ENCODE data around the gene TTLL5.

TTLL5 gene

DNA sequence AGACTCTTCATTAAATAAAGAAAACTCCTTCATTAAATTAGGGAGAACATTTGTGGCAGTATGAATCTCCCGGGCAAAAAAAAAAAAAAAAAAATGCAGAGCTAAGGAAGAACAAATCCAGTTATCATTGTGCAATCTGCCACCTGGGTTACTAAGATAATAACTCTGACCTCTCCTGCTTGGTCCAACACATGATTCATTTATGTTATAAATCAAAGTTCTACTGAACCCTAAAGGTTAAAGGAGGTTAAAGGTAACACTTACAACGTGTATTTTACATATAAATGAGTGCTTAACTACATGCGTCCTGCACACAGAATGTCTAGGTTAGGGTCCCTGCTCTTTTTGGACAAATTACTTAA lies 316.5 kb downstream of the TTLL5 start:
- FAIRE-seq: no peak

DNA sequence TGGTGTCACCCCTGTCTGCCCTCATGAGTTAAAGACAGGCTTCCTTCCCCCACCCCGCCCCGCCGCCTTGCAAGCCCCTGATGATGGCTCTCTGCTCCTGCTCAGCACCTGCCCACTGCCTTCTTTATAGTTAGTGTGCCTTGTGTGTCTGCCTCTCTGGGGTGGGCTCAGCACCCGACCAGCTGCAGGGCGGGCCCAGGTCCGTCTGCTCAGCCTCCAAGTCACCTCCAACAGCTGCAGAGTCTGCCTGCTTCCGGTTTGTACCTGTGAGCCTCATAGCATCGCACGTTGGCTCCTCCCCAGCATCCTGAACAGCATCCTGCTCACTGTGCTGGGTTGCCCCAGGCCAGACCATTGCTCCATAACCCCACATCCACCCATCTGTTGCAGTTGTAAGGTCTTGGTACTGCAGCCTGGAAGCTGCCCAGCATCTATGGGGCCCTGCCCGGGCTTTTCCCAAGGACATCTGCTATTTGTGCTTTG lies 317.2 kb downstream of the TTLL5 start:
- no peak for FAIRE-seq

DNA sequence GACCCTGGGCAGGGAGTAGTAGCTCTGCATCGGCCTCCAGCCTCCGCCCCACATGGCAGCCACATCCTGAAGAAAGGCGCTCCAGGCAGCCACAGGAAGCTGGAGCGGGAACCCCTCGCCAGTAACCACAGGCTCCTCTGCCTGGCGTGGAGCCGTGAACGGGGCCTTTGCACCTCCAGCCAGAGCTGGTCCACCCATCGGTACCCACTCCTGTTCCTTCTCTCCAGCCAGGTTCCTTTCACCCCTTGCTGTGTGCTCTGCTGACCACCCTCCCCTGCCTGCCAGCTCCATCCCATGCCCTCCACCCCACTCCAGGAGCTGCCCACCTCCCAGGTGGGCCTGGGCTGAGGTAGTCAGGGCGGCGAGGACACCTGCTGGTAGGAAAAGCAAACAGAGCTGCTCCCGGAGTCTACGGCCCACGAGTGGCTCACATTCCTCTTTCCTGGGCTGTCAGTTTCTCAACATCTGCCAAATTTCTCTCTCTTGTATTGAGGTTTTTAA lies 318.1 kb downstream of the TTLL5 start:
- FAIRE-seq: no peak

DNA sequence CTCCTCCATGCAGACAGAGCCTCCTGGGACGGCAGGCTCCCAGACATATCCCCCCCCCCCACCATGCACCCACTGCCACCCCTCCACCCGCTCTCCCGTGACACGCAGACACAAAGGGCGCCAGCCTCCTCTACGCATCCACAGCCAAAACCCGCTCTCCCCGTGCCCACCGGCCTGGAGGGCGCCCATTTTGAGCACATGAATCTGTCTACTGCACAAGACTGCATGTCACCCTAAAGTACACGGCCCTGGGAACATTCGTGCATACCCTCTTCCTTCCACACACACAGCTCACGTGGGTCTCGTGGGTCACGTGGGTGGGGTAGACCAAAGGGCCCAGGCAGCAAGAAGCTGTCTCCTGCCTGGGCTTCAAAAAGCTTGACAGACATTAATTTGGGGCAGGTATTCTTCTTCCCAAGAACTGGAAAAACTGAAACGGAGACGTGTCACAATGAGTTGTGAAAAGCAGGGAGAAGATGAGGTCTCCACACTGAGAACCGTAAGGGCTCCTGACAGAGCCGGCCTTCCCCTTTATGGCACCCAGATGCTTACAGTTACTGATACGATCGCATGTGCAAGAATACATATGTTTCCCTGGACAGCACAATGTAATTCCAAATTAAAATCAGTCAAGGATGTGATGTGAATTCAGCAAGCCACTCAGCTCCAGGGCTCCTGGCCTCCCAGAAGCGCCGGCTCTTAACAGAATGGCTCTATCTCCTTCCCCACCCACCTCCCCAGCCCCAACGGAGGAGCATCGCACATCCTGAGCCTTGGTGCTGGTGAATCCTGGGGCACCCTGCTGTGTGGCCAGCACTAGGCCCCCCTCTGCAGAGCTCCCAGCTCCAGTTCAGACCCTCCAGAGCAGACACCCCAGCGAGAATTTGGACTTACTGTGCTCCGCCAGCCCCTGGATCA lies 318.9 kb downstream of the TTLL5 start:
- FAIRE-seq: no peak

DNA sequence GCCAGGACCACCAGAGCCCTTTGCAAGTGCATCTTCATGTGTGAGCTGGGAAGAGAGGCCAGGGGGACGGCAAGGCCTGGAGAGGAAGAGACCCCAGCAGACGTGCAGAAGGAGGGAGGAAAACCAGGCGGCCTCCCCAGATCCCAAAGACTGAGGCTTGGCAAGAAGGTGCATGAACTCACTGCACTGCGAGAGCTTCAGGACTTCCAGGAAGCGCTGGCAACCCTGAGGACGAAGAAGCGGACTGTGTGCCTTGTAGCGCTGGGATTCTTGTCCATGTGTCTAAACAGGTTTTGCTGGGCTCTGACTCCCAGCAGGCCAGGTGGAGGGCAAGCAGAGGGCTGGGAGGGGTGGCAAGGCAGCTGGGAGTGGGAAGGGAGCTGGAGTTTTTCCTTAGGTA lies 319.8 kb downstream of the TTLL5 start:
- FAIRE-seq: no peak

DNA sequence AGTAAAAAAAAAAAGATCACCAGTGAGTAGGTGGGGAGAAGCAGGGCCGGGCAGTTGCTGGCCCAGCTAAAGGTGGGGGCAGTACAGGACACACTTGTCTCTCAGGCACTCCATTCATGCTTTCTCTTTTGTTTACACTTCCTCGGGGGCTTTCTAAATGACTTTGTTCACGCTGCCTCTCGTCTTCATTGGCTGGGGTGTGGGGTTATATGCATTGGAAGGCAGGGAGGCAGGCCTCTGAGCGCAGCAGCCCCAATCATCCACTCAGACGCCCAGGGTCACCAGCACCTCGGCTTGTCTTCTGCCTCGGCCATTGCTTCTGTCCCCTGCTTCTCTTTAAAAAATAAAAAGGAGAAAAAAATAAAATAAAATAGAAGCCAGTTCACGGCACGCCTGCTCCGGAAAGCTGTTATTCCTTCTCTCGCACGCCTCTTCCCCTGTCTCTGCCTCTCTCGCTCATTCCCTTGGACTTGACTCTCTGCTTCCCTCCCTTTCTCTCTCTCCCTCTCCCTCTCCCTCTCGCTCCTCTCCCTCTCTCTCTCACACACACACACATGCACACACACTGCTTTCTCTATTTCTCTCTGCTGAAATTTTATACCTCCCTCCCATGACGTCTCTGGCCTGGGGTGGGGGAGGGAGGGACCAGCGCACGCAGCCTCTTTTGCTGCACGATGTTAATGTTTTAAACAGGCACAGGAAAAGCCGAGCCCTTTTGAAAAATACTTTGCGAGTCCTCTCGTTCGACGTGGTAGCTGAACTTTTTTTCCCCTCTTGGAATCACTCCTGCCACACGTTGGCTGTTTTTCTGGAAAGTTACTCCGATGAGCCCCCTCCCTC lies 320.6 kb downstream of the TTLL5 start, which contains the start of gene TGFB3:
TGFB3 (minus strand) TSS at position 570 of the 840 bp plus-strand sequence. CDS start 1,102 bp downstream, outside the sequence.
- FAIRE-seq: no peak

DNA sequence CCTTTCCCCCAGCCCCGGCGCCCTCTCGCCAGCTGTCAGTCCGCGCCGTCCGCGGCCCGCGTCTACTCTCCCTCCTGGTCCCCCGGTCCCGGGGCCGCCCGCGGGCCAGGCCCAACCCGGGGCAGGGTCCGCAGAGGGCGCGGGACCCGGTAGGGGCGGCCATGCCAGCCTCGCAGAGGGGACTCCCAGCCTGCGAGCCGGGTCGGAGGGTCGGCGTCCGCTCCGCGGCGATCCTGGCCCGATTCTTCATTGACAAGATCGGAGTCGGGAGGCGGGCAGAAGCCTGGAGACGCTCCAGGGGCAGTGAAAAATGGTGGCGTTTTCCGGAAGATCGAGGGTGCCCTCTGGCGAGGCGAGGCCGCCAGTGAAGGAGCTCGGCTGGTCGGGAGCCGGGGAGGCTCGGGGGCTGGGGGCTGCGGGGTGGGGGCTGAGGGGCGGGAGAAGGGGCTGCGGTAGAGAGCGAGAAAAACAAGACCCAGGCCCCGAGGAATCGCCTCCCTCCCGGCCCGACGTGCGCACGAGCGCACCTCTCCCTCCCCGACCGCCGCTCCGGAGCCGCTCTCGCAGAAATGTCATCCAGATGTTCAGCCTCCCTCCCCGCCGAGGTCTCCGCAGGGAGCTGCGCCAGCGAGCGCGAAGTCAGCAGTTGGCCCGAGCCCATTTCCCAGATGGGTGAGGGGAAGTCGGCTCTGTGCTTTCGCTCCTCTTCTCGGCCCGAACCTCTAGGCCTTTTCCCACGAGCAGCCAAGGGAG lies 321.4 kb downstream of the TTLL5 start:
- FAIRE-seq: no peak

DNA sequence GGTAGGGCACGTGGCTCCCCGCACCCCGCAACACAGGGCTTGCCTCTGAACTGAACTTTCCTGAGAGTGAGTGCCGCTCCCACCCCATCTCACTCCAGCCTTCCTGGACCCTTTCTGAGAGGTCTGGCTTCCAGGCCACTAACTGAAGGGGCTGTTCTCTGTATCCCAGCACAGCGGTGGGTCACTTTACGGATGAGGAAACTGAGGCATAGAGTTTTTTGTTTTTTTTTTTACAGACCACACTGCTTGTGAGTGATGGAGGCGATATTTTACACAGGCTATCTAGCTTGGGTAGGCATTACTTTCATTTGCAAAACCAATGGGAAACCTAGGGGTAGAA lies 321.9 kb downstream of the TTLL5 start:
- no peak for FAIRE-seq

DNA sequence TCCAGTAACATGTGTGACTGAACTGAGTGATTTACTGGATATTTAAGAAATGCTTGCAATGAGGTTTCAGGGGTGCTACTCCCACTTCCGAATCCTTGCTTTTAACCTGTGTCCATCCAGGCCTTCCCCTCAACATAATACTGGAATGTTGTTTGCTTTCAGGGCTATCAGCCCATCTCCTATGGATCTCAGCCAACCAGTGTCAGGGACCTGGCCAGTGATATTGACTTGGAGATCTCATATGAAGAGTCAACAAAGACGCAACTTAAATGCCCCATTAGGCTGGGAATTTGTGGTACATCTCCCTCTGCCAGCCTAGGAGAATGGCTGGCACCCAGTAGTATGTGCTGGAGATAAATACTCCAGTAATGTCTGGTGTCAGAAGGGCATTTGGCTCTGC lies 323.6 kb downstream of the TTLL5 start:
- FAIRE-seq: no peak

DNA sequence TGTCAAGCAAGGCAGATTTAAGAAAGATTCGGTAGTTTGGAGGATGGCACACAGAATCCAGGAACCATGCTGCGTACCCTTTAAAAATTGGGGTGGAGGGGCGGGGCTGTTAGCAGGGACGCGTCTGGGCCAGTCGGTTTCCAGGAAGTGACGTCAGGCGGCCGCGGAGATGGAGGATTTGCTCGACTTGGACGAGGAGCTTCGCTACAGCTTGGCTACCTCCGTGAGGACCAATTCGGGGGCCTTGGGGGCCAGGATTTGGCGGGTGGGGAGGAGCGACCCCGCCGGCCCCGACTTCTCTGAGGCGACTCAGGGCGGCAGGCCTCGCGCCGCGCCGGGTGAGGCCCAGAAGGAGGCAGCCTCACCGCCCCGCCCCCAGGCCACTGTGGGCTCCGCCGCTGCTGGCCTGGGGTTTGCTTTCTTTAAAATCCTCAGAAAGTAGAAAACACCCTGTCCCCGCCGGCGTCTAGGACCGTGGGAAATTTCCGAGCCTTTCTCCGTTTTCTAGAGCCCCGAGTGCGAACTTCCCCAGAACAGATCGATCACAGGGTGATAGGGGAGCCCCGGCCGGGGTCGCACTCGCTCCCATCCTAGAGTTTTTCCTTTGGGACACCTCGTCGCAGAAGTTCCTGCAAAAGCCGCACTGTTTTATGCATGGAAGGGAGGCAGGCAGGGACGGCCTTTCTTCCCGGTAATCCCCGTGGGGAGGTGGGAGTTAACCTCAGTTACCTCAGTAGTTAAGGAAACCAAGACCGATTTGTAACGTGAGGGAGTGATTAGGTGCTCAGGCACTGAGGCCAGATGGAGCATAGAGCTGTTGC lies 324.8 kb downstream of the TTLL5 start, which contains the start of gene IFT43:
IFT43 (plus strand) TSS at position 146 of the 821 bp plus-strand sequence; CDS start at position 170, 24 bp downstream.
- no peak for FAIRE-seq

DNA sequence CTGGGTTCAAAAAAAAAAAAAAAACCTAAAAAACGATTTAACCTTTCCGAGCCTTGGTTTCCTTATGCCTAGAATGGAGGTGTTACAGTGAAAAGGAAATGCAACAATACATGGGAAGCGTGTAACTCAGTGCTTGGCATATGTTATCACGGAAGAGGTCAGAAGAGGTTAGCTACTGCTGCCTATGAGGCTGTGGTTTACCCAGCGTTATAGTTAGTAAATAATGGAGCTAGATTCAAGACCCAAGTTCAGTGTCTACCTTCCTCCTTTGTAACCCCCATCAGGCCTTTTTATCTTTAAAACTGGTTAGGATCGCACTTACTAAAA lies 325.4 kb downstream of the TTLL5 start:
- no peak for FAIRE-seq

DNA sequence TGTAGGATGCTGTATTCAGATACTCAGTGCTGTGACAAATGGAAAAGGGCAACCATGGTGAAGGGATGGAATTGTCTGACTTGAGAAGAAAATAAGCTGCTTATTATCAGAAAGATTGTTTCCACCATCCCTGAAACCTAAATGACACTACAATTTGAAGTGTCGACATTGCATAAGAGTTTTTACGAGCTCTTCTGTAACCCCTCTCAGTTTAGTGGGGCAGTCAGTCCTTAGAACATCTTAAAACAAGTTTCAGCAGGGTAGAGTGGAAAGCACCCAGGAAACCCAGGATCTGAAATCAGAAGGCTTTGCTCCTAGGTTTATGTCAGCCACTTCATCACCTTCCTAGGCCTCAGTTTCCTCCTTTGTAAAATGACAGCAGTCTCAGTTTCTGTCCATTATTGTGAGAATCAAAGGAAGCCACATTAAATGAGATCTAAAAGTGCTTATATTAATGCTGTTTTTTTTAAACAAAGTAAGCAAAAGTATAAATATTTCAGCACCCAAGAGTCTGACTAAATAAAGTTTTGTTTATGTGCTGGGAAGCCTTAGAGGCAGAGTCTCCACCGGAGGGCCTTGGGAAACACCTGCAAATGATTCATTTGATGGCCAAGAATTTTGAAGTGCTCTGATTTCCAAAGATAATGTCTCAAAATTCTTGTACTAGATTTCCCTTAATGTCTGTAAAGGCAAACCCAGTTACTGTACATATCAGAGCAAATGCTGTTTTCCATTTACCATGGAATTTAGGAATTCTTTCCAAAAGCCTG lies 326.3 kb downstream of the TTLL5 start:
- FAIRE-seq: no peak

DNA sequence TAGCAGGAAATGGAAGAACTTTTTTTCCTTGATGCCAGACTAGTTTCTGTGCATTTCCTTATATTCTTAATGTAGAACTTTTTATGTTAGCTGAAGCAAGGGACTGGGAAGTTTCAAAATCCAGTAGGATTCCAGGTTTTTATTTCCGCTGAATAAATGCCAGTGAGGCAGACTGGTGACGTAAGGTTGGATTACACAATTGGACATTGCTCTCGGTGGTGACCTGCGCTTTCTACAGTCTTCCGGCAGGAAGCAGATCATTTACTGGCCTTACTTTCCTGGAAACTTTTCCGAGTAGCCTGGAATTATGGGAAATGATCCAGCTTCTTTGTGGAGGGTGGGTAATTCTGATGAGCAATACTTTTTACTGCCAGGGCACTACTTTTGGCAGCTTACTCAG lies 328.1 kb downstream of the TTLL5 start:
- no peak for FAIRE-seq

DNA sequence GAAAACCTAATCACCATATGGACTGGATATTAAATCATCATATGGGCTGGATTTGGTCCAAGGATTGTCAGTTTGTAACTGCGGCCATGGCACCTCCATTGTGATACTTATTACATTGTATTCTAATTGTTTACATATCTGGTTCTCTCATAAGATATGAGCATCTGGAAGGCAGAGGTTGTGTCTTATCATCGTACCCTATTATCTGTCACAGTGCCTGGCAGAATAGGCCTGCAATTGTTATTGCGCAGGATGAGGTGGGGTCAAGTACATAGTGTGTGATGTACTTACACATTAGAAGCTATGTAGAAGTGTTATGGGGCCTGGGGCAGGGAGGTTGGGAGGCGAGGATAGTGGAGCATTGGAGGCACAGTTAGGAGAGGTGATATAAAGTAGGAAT lies 329.3 kb downstream of the TTLL5 start:
- FAIRE-seq: no peak

DNA sequence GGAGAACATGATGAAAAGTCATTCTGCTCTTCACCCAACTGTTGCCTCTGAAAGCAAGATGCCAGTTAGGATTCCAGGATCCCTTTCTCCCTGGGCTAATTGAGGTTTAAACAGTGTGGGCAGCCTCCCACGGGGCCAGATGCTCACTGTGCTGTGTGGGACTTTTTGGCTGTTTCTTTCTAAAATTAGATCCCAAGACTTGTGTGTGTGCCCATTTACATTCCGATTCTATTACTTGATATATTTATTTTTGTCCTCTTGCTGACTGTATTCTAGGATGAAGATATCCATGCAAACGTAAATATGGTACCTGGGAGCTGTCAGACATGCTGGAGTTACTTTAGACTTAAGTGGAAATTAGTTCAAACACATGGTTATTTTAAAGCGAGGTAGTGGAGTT lies 330.7 kb downstream of the TTLL5 start:
- no peak for FAIRE-seq

DNA sequence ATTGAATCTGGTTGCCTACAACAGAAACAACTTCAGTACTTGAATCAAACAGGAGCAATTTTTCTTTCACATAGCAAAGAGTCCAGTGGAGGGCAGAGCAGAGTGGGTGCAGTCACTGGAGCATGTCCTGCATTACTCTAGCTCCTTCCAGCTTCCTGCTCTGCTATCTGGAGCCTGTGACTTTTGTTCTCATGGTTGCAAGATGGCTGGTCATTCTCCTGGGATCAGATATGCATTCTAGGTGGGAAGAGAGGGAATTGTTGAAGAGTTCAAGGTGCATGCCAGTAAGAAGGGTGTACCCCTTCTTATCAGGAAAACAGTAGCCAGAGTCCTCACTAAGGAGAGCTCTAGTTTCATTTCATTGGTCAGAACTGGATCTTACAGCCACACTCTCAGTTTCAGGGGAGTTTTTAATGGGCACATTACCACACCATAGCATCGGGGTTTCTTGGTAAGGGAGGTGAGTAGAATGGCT lies 332.6 kb downstream of the TTLL5 start:
- no peak for FAIRE-seq

DNA sequence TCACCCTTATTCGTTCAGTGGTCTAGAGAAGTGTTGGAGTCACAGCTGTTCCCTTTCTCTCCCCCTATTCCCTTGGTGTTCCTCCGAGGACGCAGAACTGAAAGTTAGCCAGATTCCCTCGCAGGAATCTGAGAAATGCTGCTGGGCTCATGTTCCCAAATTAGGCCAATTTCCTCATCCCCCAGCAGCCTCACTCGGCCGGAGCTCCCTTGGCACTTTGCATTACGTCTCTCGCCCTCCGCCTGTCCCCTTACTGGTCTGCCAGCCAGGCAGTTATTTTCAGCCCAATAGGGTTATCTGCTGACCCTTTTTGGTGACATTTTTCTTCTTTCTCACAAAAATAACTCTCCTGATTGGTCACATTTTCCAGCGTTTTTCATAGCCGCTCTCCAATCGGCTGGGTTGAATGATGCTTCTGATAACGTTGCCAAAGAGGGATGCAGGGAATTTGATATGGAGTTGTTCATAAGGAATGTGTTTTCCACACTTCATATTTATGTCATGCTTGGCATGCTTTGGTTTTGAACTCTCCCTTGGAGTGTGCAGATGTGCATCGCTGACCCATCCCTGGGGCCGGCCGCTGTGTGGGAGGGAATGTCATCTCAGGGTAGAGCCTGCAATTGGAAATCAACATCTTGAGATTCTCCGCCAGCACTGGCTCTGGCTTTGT lies 334.5 kb downstream of the TTLL5 start:
- no peak for FAIRE-seq

DNA sequence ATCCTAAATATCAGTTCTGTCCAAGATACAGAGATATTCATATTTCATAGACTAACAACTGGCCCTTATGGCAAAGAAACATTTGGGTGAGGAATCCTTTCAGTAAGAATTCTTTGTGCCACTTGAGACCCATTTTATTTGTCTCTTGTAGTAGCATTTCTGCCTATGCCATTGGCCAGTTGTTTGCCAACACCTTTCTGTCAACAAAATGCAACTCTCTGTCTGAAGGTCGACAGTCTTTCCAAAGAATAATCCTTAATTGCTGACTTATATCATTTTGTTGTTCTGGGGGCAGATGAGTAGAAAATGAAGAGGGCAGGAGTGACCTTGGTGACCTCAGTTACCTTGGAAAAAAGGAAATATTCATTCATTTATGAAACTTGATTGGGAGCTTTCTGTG lies 335.4 kb downstream of the TTLL5 start:
- no peak for FAIRE-seq

DNA sequence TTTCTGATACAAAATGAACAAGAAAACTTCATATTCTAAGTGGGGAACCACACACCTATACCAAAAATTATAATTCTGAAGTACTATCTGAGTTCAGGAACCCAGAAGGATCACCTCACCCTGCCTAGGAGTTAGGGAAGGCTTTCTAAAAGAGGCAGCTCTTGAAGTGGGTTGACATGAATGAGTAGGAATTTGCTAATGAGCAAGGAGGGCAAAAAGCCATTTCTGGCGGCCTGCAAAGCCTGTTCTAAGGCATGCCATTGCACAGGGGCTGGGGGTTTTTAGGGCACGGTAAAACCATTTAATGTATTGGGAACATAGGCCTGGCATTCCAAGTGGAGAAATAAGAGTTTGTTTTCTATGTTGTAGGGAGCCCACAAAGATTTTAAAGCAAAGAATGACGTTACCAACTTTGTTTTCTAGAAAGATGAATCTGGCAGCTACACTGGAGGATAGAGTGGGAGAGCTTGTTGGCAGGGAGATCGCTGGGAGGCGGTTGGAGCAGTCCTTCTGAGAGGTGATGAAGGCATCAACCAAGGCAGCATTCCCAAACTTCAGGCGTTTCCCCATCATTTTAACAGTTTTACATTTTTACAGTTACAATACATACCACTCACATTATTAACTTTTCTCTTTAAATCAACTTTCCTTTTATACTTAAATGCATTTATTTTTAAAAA lies 338.6 kb downstream of the TTLL5 start:
- no peak for FAIRE-seq

DNA sequence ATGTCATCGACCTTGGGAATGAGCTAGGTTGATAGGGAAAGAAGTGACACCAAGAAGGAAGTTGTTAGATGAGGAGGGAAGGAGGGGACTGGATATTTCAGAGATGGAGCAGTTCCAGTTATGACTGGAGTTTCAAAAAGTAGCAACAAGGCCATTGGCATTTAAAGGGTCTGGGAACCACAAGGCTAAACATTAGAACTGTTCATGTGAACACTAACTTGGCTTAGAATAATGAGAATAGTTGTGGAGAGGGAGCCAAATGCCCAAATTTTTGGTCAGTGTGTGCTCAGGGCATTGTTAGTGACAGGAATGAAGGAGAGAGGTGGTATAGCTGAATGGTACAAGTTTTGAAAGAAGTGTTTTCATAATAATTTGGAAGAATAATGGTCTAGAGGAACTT lies 341.3 kb downstream of the TTLL5 start:
- FAIRE-seq: no peak

All from colon (tissue), 2 donors.